ENCODE measurements around the gene OSBPL1A.
"Not testable (repeated sequence)": the region's sequence is repeated elsewhere in the genome, so short reads cannot be mapped to it uniquely, and the experiment has no call there.

The OSBPL1A gene

GRCh38 chr18:24176727-24177416 lies 220.8 kb downstream of the OSBPL1A start:
- in situ Hi-C loops (cut with MboI; ENCODE audit: low pct_unique_long_range_greater_than_20kb, low sequenced_read_pairs): no loop called here
- peak; percentile 70 for DNase-seq

DNA sequence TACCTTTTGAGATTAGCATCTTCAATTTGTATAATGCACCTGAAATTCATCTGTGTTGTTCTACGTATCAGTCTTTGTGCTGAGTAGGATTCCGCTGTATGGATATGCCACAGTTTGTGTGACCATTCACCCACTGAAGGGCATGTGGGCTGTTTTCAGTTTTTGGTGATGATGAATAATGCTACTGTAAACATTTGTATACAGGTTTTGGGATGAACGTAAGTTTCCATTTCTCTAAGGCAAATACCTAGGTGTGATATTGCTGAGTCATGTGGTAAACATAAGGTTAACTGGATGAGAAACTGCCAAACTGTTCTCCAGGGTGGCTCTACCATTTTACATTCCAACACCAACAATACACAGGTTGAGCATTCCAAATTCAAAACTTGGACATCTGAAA lies 223.6 kb downstream of the OSBPL1A start:
- no peak for DNase-seq
- in situ Hi-C loops (cut with MboI; ENCODE audit: low pct_unique_long_range_greater_than_20kb, low sequenced_read_pairs): no loop called here

DNA sequence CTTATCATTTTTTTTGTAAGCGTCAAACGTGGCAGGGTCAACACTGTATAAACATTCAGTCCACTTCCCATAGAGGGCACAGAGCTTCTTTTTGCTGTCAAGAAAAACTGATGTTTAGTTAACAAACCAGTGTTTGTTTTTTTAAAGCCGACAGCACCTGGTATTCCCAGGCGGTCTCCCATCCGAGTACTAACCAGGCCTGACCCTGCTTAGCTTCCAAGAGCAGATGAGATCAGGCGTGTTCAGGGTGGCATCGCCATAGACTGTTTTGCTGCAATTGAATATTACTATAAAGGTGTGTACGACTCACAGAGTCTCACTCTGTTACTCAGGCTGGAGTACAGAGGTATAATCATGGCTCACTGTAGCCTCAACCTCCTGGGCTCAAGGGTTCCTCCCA lies 227.3 kb downstream of the OSBPL1A start:
- in situ Hi-C loops (cut with MboI; ENCODE audit: low pct_unique_long_range_greater_than_20kb, low sequenced_read_pairs): no loop called here
- peak; percentile 8 for DNase-seq

GRCh38 chr18:24168496-24168895 lies 229.1 kb downstream of the OSBPL1A start:
- no peak for DNase-seq
- in situ Hi-C loops (cut with MboI; ENCODE audit: low pct_unique_long_range_greater_than_20kb, low sequenced_read_pairs): no loop called here

GRCh38 chr18:24161304-24161703 lies 236.3 kb downstream of the OSBPL1A start:
- in situ Hi-C loops (cut with MboI; ENCODE audit: low pct_unique_long_range_greater_than_20kb, low sequenced_read_pairs): no loop called here

DNA sequence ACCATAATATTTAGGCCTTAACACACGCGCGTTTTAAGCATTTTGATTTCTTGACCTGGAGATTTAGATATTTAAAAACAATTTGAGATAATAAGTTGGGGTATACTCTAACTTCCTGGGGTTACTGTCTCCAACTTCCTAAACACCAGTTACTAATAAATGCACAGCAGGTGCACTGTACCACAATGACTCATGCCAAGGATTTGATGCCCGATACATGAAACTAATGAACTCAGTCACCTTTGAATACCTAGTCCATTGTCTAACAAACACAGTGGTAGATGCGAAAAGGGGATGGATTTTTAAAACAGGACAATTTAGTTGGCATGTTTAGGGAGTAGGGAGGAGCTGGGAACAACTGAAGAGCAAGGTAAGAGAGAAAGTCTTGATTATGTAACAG lies 237.5 kb downstream of the OSBPL1A start:
- in situ Hi-C loops (cut with MboI; ENCODE audit: low pct_unique_long_range_greater_than_20kb, low sequenced_read_pairs): no loop called here
- no peak for DNase-seq

More at GRCh38 chr18:24161304-24161703, 236.3 kb downstream of the OSBPL1A start:
- DNase-seq: no peak

DNA sequence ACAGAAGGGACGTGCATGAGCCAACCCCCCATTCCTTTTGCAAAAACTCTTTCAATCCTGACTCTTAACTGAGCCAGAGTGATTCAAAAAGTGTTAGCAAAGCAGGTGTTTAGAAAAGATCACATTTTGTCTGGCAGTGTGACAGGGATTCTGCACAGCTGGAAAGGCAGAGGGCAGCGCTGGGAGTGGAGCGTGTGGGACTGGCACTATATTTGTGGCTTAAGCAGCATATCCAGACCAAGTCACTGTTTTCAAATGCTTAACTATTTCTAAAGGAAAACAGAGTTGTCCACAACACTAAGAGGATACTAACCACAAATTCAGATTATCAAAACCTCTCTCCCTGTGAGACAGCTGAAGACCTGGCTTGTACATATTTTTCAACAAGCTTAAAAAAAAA lies 239.8 kb downstream of the OSBPL1A start:
- no peak for DNase-seq
- in situ Hi-C loops (cut with MboI; ENCODE audit: low pct_unique_long_range_greater_than_20kb, low sequenced_read_pairs): no loop called here

GRCh38 chr18:24153397-24153796 lies 244.2 kb downstream of the OSBPL1A start:
- in situ Hi-C loops (cut with MboI; ENCODE audit: low pct_unique_long_range_greater_than_20kb, low sequenced_read_pairs): no loop called here
- no peak for DNase-seq

- in situ Hi-C loops (cut with MboI; ENCODE audit: low pct_unique_long_range_greater_than_20kb, low sequenced_read_pairs); DNase-seq: not testable (repeated sequence)
Observed at GRCh38 chr18:24149591-24149990, 248.0 kb downstream of the OSBPL1A start.

GRCh38 chr18:24142376-24142775 lies 255.2 kb downstream of the OSBPL1A start:
- no peak for DNase-seq
- in situ Hi-C loops (cut with MboI; ENCODE audit: low pct_unique_long_range_greater_than_20kb, low sequenced_read_pairs): no loop called here

- in situ Hi-C loops (cut with MboI; ENCODE audit: low pct_unique_long_range_greater_than_20kb, low sequenced_read_pairs): no loop called here
- no peak for DNase-seq
Observed at GRCh38 chr18:24140697-24141096, 256.9 kb downstream of the OSBPL1A start.

DNA sequence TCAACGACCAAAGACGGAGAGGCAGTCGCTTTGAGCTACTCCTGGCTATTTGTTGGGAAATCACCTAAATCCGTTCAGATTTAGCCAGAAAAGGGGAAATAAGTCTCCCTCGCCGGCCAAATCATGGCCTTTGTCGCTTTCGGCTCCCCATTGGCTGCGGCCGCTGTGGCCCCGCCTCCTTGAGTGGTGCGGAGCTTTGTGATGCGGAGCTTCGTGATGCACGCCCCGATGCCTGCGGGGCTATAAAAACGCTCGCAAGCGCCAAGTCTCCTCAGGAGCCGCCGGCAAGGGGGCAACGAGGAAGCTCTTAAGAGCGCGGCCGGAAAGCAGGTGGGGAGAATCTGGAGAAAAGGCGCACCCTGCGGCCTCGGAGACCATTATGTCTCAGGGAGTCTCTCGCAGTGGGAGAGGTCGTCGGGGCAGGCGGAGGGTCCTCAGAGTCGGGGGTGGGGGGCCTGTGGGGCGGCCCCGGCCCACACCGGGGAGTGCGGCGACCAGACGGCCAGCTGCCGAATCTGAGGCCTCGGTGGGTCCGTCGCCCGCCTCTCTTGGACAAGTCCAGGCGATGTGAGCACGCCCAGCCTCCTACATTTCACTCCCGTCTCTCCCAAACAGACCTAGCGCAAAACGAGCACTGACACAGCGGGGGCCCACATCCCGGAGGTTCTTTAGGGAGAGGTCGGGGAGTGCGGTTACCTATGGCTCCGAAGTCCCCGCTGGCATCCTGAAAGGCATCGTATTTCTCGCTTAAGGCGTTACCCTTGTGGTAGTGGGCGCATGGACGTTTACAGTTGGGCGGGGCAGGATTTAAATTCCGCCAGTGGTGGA lies 258.6 kb downstream of the OSBPL1A start, which contains the start of gene CABYR:
CABYR (plus strand) TSS at position 274 of the 828 bp plus-strand sequence. CDS start 4,053 bp downstream, outside the sequence.
- in situ Hi-C loops (cut with MboI; ENCODE audit: low pct_unique_long_range_greater_than_20kb, low sequenced_read_pairs): no loop called here
- DNase-seq: peak; percentile 33

DNA sequence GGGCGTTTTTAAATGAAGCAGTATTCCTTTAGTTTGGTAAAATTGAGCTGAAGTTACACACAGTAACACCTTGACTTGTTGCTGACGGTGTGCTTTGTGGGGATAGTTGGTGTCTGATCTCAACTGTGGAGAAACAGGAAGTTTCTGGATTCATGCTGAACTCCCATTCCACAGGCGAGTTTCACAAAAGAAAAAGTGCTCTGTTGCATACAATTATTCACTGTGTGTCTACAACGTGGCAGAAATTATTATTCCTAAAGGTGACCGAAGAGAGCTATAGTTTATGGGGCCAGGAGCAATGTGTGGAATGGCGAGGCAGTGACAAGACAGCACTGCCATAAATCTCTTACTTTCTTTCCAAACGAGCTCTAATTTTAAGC lies 259.2 kb downstream of the OSBPL1A start:
- peak; percentile 12 for DNase-seq
- in situ Hi-C loops (cut with MboI; ENCODE audit: low pct_unique_long_range_greater_than_20kb, low sequenced_read_pairs): no loop called here

GRCh38 chr18:24136967-24137373 lies 260.7 kb downstream of the OSBPL1A start:
- no peak for DNase-seq
- in situ Hi-C loops (cut with MboI; ENCODE audit: low pct_unique_long_range_greater_than_20kb, low sequenced_read_pairs): no loop called here

- DNase-seq: no peak
Observed at GRCh38 chr18:24130494-24130893, 267.1 kb downstream of the OSBPL1A start.

DNA sequence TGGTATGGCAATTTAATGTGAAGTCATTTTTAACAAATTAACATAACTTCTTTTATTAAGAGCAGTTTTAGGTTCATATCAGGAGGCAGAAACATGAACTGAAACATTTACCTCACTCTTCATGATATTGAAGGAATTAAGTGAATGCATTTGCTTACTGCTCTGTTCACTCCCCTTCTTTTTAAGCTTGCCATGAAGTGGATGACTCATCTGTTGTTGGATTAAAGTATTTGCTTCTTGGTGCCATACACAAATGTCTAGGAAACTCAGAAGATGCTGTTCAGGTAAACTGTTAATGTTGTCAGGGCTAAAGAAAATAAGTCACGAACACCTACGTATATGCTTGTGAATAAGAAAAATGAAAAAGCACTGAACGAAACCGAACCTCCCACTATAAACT lies 268.9 kb downstream of the OSBPL1A start:
- no peak for DNase-seq
- in situ Hi-C loops (cut with MboI; ENCODE audit: low pct_unique_long_range_greater_than_20kb, low sequenced_read_pairs): no loop called here

More at GRCh38 chr18:24130494-24130893, 267.1 kb downstream of the OSBPL1A start:
- in situ Hi-C loops (cut with MboI; ENCODE audit: low pct_unique_long_range_greater_than_20kb, low sequenced_read_pairs): no loop called here

GRCh38 chr18:24127735-24128134 lies 269.9 kb downstream of the OSBPL1A start:
- in situ Hi-C loops (cut with MboI; ENCODE audit: low pct_unique_long_range_greater_than_20kb, low sequenced_read_pairs): no loop called here
- no peak for DNase-seq

DNA sequence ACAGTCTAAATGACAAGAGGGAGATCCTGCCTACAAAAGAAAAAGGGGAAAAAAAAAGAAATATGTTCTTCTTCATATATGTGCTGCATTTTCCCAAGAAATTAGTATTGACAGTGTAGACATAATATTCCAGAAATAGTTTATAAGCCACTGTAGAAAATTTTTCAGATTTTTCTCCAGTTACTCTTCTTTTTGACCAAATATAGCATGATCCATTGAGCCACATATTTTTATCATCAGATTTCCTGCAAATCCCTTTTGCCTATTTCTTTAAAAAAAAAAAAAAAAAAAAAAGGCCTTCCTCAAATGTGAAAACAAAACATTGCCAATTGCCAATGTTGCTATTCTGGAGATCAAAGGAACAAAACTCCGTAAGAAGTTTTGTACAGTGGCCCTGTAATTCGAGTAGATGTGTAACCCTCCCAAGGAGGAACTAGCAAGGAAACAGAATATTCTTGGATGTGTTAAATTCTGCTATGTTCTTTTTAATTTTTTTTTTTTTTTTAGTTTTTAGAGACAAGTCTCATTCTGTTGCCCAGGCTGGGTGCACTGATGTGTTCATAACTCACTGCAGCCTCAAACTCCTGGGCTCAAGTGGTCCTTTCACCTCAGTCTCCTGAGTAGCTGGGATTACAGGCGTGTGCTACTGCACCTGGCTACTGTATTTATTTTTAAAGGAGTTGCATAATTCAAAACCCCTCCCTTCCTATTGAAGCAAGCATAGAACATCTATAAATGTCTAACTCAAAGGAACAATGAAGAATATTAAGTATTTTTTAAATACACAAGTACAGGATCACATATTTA lies 271.3 kb downstream of the OSBPL1A start:
- in situ Hi-C loops (cut with MboI; ENCODE audit: low pct_unique_long_range_greater_than_20kb, low sequenced_read_pairs): no loop called here
- no peak for DNase-seq

DNA sequence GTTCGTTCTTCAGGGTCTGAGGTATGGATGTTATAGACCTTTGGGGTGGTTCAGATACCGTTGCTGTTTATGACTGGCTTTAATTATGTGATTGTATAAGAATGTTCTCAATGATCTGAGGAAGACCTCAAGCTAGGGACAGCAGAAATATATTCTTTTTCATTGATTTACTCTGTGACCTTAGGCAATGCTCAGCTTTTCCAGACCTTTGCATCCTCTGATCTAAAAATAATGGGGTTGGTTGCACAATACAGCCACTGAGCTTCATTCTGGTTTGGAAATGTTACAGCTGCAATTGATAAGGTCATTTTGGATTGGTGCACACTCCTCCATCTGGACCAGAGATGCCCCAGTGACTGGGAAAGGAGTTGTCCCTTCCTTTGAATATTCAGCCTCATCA lies 276.0 kb downstream of the OSBPL1A start:
- in situ Hi-C loops (cut with MboI; ENCODE audit: low pct_unique_long_range_greater_than_20kb, low sequenced_read_pairs): no loop called here
- no peak for DNase-seq

GRCh38 chr18:24120676-24121075 lies 276.9 kb downstream of the OSBPL1A start:
- DNase-seq: no peak
- in situ Hi-C loops (cut with MboI; ENCODE audit: low pct_unique_long_range_greater_than_20kb, low sequenced_read_pairs): no loop called here
